NT2/D1 (cell line): ENCODE results near the gene MCRIP2.

Experiments
- SUZ12 ChIP-seq: IDR thresholded peaks from 2 replicates; pipeline ENCODE4 v1.6.1; 2011; ENCODE audit not compliant: insufficient read length, insufficient read depth; ENCODE audit errors: extremely low read depth
- YY1 ChIP-seq: IDR thresholded peaks from 2 replicates; pipeline ENCODE4 v1.6.1; 2011; ENCODE audit not compliant: insufficient read length, insufficient read depth
- ZNF274 ChIP-seq: IDR thresholded peaks from 2 replicates; pipeline ENCODE4 v1.6.1; 2011; ENCODE audit warnings: mild to moderate bottlenecking, low read depth, low read length

DNA sequence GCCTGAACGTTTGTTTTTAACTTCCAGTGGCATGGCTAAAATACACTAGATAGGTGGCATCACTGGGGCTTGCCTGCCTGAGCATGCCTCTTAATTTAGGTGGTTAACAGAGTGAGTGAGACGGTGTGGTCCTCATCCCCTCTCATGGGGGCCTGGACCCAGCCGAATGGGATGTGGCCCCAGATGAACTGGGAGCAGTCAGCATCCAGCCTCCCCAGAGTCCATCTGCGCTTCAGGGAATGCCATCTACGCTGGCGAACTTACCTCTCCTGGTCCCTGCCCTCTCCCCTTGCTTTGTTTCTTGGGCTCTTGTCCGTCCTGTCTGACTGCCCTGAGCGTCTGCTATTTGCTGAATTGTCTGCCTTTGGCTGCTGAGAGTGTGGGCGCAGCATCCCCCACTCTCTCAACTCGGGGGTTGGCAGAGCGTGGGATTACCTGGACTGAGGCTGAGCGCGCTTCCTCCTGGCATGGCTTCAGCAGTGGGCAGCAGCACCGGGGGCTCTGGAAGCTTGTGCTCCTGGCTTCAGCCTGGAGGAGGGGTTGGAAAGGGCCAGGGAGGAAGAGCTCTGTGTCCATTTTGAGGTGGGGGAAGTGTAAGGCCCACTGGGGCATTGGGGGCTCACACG lies 49.6 kb upstream of the MCRIP2 start:
- TF ChIP-seq ZNF274 (no peak), SUZ12 (no peak), YY1 (no peak)
